Breast epithelium (tissue), 4 donors: ENCODE data around the gene MYO15B. TPM values are rescaled to one million over a fixed set of nuclear protein-coding genes. Genes with fewer than 3 reads are reported as not detected.

Source experiments
- DNase-seq, 2 donors: peaks; one replicate each; pipeline ENCODE4 v3.0.0-alpha.2; 2019; ENCODE audit warnings: low spot score in 2 of 2
- H3K27ac ChIP-seq, 2 donors: fragments of 200-600 bp; sonication (generic) in 1 of 2; one replicate each; pipeline ENCODE4 v1.5.1; 2016 to 2019; ENCODE audit warnings: mild to moderate bottlenecking in 1 of 2
- H3K27me3 ChIP-seq, 2 donors: fragments of 200-600 bp; sonication (generic) in 1 of 2; one replicate each; pipeline versions ENCODE4 v1.5.1 to v1.6.0; 2017 to 2019; ENCODE audit warnings: control low read depth in 1 of 2, mild to moderate bottlenecking in 1 of 2
- H3K36me3 ChIP-seq: fragments of 200-600 bp; one replicate; pipeline ENCODE4 v1.5.1; 2019
- H3K4me1 ChIP-seq, 2 donors: fragments of 200-600 bp; sonication (generic); one replicate each; pipeline ENCODE4 v1.5.1; 2016 to 2019; ENCODE audit warnings: control low read depth in 1 of 2
- H3K4me3 ChIP-seq, 3 donors: fragments of 200-600 bp; sonication (generic); 1 replicate in 2 of 3; 2 replicates in 1 of 3; pipeline ENCODE4 v1.5.1; 2016 to 2019; ENCODE audit warnings: mild to moderate bottlenecking in 3 of 3, moderate library complexity in 2 of 3
- H3K9me3 ChIP-seq, 2 donors: fragments of 200-600 bp; sonication (generic) in 1 of 2; one replicate each; pipeline ENCODE4 v1.5.1; 2016 to 2019; ENCODE audit warnings: control low read depth in 1 of 2
- POLR2A ChIP-seq: fragments of 450-650 bp; IDR thresholded peaks from one replicate; pipeline ENCODE4 v1.6.1; 2016; ENCODE audit warnings: antibody characterized with exemption, mild to moderate bottlenecking, moderate library complexity
- POLR2AphosphoS5 ChIP-seq, 3 donors: sonication (generic); formaldehyde crosslinking; IDR thresholded peaks; one replicate each; pipeline ENCODE4 v1.6.1; 2017; ENCODE audit warnings: antibody characterized with exemption in 3 of 3
- intact Hi-C: fragments of 100-400 bp; cut with DNase I; formaldehyde crosslinking; loops from one replicate; pipeline ENCODE4 v1.15.1; 2023; ENCODE audit warnings: low total_unique reads
- total RNA-seq, 3 donors: library from RNA; depleted of rRNA; stranded (reverse); fragments of >200 nt; gene quantifications; one replicate each; pipeline ENCODE4 v1.1.0, GENCODE V29; 2016
- TF ChIP-seq, protein P1 (sequence below), 3 donors: fragments of 450-650 bp; IDR thresholded peaks; one replicate each; pipeline ENCODE4 v1.5.1; 2016 to 2017; ENCODE audit warnings: antibody characterized with exemption in 3 of 3, mild to moderate bottlenecking in 3 of 3, moderate library complexity in 3 of 3

MYO15B gene
- total RNA-seq, 3 donors from 2014 or later: 65.3 to 121 (median 86.6) TPM

DNA sequence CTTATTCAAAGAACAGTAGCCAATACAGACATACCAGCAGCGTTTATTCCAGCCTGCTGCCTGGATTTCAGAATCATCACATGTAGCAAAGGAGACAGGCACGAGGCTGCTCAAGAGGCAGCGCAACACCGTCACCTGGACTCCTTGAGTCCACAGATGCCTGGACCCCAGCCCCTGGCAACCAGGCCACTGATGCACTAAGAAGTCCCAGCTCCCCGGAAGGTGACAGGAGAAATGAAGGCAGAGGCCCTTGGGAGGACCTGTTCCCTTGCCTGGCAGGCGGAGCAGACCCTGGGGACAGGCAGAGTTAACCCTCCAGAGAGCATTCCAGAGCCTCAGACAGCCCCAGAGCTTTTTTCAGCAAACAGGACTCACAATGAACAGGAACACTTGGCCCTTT, 62.1 kb downstream of the MYO15B start:
- Histone ChIP-seq H3K27me3 (no peaks in the 10 kb centered on the region), H3K4me3 (no peak overlapping the region), H3K4me1 (peaks cover 0 to 5% of the 10 kb centered on the region in 2 donors), H3K36me3 (no peaks in the 10 kb centered on the region), H3K9me3 (no peaks in the 10 kb centered on the region), H3K27ac (no peak overlapping the region)
- DNase-seq: no peak
- TF ChIP-seq POLR2AphosphoS5 (IDR thresholded peaks at IDR 0.05) (no peak), POLR2A (no peak)
- TF ChIP-seq, protein P1, sequence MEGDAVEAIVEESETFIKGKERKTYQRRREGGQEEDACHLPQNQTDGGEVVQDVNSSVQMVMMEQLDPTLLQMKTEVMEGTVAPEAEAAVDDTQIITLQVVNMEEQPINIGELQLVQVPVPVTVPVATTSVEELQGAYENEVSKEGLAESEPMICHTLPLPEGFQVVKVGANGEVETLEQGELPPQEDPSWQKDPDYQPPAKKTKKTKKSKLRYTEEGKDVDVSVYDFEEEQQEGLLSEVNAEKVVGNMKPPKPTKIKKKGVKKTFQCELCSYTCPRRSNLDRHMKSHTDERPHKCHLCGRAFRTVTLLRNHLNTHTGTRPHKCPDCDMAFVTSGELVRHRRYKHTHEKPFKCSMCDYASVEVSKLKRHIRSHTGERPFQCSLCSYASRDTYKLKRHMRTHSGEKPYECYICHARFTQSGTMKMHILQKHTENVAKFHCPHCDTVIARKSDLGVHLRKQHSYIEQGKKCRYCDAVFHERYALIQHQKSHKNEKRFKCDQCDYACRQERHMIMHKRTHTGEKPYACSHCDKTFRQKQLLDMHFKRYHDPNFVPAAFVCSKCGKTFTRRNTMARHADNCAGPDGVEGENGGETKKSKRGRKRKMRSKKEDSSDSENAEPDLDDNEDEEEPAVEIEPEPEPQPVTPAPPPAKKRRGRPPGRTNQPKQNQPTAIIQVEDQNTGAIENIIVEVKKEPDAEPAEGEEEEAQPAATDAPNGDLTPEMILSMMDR (IDR thresholded peaks at IDR 0.05): no peak
- intact Hi-C loops: no loop called here

DNA sequence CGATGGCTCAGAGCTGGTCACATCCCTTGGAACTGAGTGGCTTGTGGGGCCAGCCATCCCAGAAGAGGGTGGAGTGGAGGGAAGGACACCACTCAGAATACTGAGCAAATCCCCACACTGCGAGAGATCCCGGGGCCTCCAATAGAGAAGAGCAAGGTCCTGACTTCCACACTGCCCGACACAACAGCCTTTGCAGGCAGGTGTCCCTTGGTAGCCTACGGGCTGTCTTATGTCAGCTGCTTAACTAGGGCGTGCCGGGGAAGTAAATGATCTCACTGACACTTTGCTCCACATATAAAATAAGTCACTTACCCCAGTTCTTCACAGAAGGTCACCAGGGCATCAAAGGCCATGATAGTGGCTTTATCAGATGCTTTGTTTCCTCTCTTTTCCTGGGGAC, 63.3 kb downstream of the MYO15B start:
- no peak overlapping the region for H3K27ac ChIP-seq
- no peaks in the 10 kb centered on the region for H3K27me3 ChIP-seq
- no peaks in the 10 kb centered on the region for H3K9me3 ChIP-seq
- peak in 1 of 2 donors; percentile 17 for DNase-seq
- H3K36me3 ChIP-seq: no peaks in the 10 kb centered on the region
- intact Hi-C loops: no loop called here
- H3K4me3 ChIP-seq: no peak overlapping the region
- TF ChIP-seq, protein P1 (IDR thresholded peaks at IDR 0.05): no peak
- TF ChIP-seq POLR2AphosphoS5 (IDR thresholded peaks at IDR 0.05): no peak
- peaks cover 0 to 2% of the 10 kb centered on the region in 2 donors for H3K4me1 ChIP-seq

DNA sequence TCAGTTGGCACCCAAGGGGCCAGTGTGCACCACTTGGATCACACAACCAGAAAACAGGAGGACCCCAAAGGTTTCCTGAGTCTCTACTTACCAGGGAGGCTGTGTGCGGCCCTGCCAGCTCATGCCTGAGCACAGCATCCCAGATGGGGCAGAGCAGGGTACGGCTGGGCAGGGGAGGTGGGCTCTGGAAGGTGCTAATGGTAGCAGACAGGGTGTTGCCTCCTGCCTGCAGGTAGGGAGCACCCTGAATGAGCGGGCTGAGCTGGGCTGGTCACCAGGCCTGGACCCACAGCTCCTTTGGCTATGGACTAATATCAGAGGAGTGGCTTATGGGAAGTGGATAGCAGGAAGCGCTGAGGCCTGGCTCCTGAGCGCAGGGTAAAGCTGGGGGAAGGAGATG, 64.7 kb downstream of the MYO15B start:
- no peak for TF ChIP-seq POLR2A
- TF ChIP-seq, protein P1 (IDR thresholded peaks at IDR 0.05): no peak
- intact Hi-C loops: no loop called here
- no peaks in the 10 kb centered on the region for H3K4me1 ChIP-seq
- no peaks in the 10 kb centered on the region for H3K9me3 ChIP-seq
- H3K4me3 ChIP-seq: no peak overlapping the region
- no peaks in the 10 kb centered on the region for H3K27me3 ChIP-seq
- H3K36me3 ChIP-seq: no peaks in the 10 kb centered on the region
- no peak overlapping the region for H3K27ac ChIP-seq
- peak in 1 of 2 donors; percentile 22 for DNase-seq

DNA sequence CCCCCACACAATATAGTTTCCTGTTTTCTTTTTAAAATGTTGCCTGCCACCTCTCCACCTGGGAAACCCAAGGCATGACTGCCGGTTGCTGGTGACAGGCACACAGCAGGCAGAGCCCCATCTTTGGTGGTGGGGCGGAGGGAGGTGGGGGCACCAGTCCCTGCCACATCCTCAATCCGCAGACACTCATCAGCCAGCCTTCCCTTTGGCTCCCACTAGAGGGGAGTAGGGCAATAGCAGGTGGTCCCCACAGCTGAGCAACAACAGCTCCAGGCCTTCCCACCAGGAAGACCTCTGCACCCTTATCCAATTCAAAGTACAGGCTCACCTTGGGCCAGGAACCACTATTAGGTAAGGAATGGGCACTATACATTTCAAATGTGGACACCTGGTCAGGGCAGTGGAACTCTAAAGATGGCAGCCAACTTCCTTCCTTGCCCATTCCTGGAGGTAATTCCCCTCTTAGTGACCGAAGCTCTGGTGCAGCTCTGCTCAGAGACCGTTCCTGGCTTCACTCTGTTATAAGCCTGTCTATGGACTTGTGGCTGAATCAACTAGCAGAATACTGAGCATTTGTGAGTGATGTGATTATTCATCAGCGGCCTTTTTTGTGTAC, 65.4 kb downstream of the MYO15B start:
- intact Hi-C loops: no loop called here
- Histone ChIP-seq H3K36me3 (no peaks in the 10 kb centered on the region), H3K27ac (no peak overlapping the region), H3K4me1 (no peaks in the 10 kb centered on the region), H3K27me3 (no peaks in the 10 kb centered on the region), H3K4me3 (no peak overlapping the region), H3K9me3 (no peaks in the 10 kb centered on the region)
- no peak for DNase-seq
- TF ChIP-seq, protein P1 (IDR thresholded peaks at IDR 0.05): peak in 2 of 3 donors; percentile 32 to 40
- TF ChIP-seq POLR2AphosphoS5 (IDR thresholded peaks at IDR 0.05): no peak

DNA sequence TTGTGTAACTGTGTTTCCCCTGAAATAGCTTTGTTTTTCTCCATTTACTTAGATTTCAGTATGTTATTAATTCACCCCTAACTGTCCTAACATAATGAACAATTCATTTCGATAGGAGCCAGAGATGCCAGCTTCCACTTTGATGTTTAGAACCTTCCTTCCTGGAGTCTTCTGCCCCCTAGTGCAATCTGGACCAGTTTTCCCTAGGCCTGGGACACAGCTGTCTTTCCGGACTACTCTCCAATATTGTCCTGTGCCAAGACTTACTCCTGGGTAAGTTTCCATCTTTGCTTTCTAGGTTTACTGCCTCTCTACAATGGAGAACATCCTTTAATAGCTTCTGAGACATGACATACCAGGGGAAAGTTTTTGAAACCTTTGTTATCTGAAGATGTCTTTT, 66.6 kb downstream of the MYO15B start:
- peak in 1 of 2 donors; percentile 34 for DNase-seq
- Histone ChIP-seq H3K4me1 (no peaks in the 10 kb centered on the region), H3K4me3 (no peak overlapping the region), H3K27me3 (no peaks in the 10 kb centered on the region), H3K27ac (no peak overlapping the region), H3K9me3 (no peaks in the 10 kb centered on the region), H3K36me3 (no peaks in the 10 kb centered on the region)
- TF ChIP-seq POLR2A: no peak
- TF ChIP-seq, protein P1 (IDR thresholded peaks at IDR 0.05): no peak
- no peak for TF ChIP-seq POLR2AphosphoS5 (IDR thresholded peaks at IDR 0.05)
- intact Hi-C loops: no loop called here
